Heart left ventricle (tissue), 13 donors: Measurements from ENCODE around the gene KIF16B.

Source experiments
- POLR2A ChIP-seq, 2 donors: fragments of 450-650 bp; IDR thresholded peaks; one replicate each; pipeline ENCODE4 v1.6.1; 2017; ENCODE audit warnings: antibody characterized with exemption in 2 of 2, mild to moderate bottlenecking in 2 of 2, moderate library complexity in 2 of 2
- TF ChIP-seq, protein P1 (sequence below), 12 donors: fragments of 200-600 bp; sonication (generic) in 4 of 12; IDR thresholded peaks; one replicate each; pipeline versions ENCODE4 v1.5.0 to v1.8.0; 2018 to 2022; ENCODE audit warnings: antibody characterized with exemption in 12 of 12, mild to moderate bottlenecking in 5 of 12
- donor health status: ischemic (EF 13 %, LVEDD 7.1; RV severe dilation, severe dysfunction).
- donor health status: DM: no; HTN: yes; CAD: no.
- donor health status: DM: no; HTN: no; CAD: no.
- donor health status: ischemic (EF 25% LVEDD 6.9; RV normal size, moderate dysfunction).
- donor health status: ischemic (EF 25% LVEDD 5.7; RV mildly dilated, moderate dysfunction).
- donor health status: ischemic (EF 35%, LVEDD 5.7; RV mildly dilated, moderate dysfunction).
- donor health status: nonischemic (EF 11% LVEDD 7.7; RV severe dilation, severe dysfunction).
- donor health status: DM: yes; HTN: yes; CAD: no.
- donor health status: PGD.
- donor health status: ischemic (EF 29% LVEDD 5.4; RV normal size, mild dysfunction).
- donor health status: nonischemic (EF 23%, LVEDD 6.1; RV moderate dilation, normal function).

- TF ChIP-seq, protein P1, sequence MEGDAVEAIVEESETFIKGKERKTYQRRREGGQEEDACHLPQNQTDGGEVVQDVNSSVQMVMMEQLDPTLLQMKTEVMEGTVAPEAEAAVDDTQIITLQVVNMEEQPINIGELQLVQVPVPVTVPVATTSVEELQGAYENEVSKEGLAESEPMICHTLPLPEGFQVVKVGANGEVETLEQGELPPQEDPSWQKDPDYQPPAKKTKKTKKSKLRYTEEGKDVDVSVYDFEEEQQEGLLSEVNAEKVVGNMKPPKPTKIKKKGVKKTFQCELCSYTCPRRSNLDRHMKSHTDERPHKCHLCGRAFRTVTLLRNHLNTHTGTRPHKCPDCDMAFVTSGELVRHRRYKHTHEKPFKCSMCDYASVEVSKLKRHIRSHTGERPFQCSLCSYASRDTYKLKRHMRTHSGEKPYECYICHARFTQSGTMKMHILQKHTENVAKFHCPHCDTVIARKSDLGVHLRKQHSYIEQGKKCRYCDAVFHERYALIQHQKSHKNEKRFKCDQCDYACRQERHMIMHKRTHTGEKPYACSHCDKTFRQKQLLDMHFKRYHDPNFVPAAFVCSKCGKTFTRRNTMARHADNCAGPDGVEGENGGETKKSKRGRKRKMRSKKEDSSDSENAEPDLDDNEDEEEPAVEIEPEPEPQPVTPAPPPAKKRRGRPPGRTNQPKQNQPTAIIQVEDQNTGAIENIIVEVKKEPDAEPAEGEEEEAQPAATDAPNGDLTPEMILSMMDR (IDR thresholded peaks at IDR 0.05): no peak
- no peak for TF ChIP-seq POLR2A (IDR thresholded peaks at IDR 0.05)
These were observed 223.6 kb downstream of the KIF16B start for GRCh38 chr20:16349523-16350260.
